HG02884 (cell line): ENCODE results near the gene NGLY1.

Source experiments
- ATAC-seq: cut with Tn5 transposase; IDR thresholded peaks from one replicate; pipeline ENCODE4 v1.9.1; 2021; ENCODE audit warnings: mild to moderate bottlenecking, moderate library complexity; ENCODE audit not compliant: unreplicated experiment

NGLY1 gene

DNA sequence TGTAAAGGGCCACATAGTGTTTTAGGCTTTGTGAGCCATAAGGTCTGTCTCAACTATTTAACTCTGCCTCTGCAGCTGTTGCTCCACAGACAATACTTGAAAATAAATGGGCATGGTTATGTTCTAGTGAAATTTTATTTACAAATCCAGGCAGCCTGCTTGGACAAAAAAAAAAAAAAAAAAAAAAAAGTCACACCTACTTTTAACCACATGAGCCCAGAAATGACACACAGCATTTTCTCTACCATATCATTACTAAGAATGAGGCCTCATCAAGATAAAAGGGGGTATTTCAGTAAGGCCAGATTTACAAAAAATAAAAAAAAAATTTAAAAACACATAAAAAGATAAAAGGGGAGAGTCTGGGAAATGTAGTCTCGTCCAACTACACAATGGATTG is 1.7 kb upstream of the NGLY1 start:
- ATAC-seq = no peak

DNA sequence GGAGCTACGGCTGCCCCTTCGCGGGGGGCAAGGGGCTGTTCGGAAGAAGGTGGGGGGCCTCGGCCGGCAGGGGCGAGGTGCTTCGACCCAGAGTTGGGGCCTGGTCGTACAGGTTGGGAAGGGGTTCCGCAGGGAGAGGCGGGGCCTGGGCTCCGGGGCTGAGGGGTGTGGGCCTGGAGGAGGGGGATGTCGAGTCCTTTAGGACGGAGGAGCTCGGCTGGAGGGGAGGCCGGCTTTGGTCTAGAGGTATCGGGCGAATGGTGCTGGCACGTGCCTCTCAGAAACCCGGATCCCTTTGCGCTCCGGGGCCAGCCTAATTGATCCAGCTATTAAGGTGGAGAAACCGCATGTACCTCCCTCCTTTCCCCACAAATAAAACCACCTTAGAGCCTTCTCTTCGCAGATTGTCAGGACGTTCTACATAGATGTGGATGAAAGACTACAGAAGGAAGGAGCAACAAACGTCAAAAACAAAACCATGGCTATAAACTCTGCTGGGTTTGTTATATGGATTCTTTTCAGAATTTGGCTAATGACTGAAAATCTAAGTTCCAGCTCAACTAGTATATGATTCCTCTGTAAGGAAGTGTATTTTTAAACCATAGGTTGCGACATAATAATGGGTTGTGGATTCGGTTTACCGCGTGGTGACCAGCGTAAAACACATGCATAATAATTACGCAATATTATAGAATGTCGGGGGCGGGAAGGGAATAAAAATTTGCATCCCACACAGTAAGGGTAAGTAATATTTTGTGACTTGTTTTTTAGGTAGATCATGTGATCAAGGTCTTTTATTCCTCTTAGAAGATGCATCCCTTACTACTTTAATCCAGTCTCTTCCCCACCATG is 644 bp upstream of the NGLY1 start:
- ATAC-seq = peak; percentile 28

DNA sequence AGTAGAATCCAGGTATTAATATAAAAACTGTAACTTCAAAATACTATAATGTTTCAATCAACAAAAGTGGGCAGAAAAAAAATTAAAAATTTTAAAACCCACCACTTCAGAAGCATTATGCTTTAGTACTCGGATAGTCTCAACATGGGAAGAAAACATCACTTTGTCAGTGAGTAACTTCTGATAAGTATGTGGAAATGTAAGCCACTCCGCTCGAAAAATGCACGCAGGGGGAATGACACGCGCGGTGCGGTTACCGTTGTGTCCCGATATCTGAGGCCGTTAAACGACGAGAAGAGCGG is 656 bp downstream of the NGLY1 start:
- no peak for ATAC-seq

GRCh38 chr3:25781758-25782594 is 1.3 kb downstream of the NGLY1 start:
- peak; percentile 56 for ATAC-seq

- ATAC-seq = no peak
Measured at GRCh38 chr3:25781145-25781757, 2.0 kb downstream of the NGLY1 start.

DNA sequence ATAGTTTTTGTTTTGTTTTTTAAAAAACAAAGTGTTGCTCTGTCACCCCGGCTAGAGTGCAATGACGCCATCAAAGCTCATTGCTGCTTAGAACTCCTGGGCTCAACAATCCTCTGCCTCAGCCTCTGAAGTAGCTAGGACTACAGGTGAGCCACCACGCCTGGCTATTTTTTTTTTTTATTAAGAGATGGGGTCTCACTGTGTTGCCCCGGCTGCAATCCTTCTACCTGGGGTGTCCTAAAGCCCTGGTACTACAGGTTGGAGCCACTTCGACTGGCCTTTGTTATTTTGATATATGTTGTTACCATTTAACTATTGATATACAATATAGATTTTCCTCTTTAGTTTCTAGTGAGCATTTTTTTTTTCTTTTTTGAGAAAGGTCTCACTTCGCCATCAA is 2.6 kb downstream of the NGLY1 start:
- ATAC-seq = no peak

DNA sequence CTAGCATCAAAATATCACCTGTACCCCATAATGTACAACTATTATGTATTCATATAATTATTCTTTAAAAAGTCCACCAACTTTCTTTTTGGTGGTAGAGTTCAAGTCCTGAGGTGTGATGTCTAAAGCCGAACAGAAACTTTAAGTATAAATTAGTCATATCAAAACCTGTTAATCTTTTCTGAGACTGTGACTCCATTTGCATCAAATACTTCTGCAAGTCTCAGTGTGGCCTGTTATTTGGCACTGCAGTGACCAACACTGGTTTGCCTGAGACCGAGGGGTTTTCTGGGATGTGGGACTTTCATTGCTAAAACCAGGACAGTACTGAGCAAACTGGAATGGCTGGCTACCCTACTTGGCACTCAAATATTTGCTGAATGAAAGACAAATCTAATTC is 7.3 kb downstream of the NGLY1 start:
- no peak for ATAC-seq

DNA sequence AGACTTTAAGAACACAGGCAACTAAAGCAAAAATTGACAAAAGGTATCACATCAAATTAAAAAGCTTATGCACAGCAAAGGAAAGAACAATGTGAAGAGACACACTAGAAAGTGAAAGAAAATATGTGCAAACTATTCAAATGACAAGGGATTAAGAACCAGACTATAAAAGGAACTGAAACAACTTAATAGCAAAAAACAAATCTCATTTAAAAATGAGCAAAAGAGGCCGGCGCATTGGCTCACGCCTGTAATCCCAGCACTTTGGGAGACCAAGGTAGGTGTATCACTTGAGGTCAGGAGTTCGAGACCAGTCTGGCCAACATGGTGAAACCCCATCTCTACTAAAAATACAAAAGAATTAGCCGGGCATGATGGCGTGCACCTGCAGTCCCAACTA is 14.4 kb downstream of the NGLY1 start:
- peak; percentile 81 for ATAC-seq

DNA sequence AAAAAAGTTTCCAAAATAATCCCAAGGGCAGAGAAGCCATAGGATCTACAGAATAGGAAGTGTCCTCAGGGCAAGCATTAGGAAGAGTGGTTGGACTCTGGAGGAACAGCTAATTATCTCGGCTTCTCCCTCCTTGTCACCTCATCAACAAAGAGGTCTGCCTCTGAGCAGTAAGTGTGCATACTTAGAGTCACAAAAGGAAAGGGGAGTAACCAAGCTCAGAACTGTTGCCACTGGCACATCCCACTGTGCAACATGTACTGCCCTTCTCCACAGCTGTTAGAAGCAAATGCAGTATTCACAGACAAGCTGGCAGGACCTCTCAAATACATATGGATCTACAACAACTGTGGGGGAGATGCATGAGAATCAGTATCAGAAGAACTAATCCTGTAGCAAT is 31.5 kb downstream of the NGLY1 start:
- no peak for ATAC-seq

DNA sequence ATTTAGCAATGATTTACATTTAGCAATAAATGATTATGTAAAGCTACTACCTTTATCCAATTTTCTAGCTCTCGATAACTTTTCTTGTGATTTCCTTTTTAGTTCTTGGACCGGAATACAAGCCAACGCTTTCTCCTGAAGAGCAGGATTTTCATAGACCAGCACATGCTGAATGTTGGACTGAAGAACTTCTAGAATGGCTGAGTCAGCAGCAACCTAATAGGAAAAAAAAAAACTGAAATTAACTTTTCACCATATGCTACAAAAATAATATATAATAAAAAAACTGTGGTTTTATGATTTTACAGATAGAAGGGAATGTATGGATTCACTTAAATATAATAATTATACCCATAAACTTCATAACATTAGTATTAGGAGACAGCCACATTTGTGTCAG is 32.2 kb downstream of the NGLY1 start:
- no peak for ATAC-seq

DNA sequence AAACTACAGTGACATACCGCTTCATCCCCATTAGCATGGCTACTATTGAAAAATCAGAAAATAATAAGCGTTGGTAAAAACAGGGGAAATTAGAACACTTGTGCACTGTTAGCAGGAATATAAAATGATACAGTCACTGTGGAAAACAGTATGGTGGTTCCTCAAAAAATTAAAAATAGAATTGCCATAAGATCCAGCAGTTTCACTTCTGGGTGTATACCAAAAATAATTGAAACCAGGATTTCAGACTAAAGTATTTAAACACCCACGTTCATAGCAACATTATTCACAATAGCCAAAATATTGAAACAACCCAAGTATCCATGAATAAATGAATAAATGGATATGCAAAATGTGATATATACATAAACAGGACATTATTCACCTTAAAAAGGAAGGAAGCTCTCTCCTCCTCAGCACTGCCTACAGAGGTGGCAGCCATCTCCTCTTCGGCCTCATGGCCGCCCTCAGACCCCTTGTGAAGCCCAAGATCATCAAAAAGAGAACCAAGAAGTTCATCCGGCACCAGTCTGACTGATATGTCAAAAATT is 34.1 kb downstream of the NGLY1 start:
- no peak for ATAC-seq

DNA sequence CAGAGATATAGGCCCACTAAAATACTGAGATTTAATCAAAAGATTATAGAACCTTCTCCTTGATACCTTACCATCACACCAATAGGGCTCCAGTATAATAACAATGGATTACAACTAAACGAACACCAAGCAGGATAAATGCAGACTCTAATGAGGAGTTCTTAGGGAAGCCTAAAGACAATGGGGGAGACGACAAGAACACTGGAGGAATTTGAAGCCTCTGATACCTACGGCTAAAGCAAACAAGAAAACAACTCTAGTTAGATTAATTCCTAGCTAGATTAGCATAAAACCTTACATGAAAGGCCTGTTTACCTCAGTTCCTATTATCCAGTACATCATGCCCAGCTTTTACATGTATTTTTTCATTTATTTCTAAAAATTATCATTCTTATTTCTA is 35.1 kb downstream of the NGLY1 start:
- no peak for ATAC-seq

DNA sequence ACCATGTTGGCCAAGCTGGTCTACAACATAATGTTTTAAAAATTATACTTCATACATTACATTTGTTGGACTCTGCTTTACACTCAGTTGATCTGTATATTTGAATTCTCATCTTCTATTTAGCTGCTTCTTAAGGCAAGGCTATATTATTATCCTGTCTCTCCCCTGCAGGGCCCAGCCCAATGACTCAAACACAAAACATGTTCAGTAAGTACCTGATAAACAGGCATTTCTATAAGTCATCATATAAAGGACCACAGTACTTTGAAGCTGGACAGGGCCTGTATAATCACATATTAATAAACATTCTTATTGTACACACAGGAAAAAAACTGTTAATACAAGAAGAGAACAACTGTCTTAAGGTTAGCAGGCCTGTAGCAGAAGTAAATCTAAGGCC is 36.2 kb downstream of the NGLY1 start:
- no peak for ATAC-seq

DNA sequence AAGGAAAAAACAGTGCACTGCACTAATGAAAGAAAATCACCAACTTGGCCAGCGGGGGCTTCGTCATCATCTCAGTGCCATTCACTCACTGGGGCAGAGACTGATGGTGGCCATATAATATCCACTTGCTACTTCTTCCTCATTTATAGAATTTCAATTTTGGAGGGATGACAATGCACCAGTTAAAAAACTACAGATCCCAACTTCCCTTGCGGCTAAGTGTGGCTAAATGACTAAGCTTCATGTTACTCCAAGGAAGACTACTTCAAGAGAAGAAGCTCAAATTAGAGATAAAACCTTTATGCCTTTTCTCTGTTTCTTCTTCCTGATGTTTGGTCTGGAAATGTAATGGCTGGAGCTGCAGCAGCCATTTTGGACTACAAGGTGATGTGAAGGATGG is 38.8 kb downstream of the NGLY1 start:
- no peak for ATAC-seq

DNA sequence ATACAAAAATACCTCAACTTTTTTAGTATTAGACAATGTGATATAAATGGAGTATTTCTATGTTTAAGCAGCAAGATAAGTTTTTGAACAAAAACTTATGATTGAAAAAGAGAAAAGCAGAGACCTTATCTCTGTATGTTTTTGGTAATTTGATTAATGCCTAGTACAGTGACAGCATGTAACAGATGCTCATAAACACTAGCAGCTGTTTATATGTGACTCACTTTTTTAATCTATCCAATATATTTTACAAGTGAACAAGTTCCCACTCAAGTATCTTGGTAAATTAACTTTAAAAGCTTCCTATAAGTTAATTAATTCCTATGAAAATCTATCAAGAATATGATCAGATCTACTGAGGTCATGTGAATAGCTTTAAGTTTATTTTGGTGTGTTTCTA is 55.1 kb downstream of the NGLY1 start:
- no peak for ATAC-seq

GRCh38 chr3:25727316-25727715 is 55.9 kb downstream of the NGLY1 start:
- no peak for ATAC-seq

GRCh38 chr3:25725810-25726209 is 57.4 kb downstream of the NGLY1 start:
- ATAC-seq = no peak

DNA sequence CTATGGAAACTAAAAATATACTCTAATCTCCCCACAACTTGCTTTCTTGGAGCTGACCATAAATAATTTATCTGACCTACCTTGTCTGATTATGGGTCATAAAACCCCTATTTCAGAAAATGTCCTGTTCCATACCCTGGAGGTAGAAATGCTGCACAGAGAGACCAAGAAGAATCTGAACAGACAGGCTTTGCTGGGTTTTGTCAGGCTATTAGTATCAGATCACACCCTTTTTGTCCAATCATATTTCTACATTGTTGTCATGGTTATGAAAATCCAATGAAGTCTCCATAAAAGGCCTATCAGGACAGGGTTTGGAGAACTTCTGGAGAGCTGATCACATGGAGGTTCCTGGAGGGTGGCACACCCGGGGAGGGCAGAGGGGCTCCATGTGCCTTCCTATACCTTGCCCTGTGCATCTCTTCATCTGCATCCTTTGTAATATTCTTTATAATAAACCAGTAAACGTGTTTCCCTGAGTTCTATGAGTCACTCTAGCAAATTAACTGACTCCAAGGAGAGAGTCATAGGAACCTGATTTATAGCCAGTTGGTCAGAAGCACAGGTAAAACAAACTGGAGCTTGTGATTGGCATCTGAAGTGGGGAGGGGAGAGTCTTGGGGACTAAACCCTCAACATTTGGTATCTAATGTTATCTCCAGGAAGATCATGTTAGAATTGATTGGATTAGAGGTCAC is 58.1 kb downstream of the NGLY1 start:
- no peak for ATAC-seq

GRCh38 chr3:25723802-25724201 is 59.4 kb downstream of the NGLY1 start:
- peak; percentile 72 for ATAC-seq

- ATAC-seq = no peak
Measured at GRCh38 chr3:25719321-25719720, 63.9 kb downstream of the NGLY1 start.

DNA sequence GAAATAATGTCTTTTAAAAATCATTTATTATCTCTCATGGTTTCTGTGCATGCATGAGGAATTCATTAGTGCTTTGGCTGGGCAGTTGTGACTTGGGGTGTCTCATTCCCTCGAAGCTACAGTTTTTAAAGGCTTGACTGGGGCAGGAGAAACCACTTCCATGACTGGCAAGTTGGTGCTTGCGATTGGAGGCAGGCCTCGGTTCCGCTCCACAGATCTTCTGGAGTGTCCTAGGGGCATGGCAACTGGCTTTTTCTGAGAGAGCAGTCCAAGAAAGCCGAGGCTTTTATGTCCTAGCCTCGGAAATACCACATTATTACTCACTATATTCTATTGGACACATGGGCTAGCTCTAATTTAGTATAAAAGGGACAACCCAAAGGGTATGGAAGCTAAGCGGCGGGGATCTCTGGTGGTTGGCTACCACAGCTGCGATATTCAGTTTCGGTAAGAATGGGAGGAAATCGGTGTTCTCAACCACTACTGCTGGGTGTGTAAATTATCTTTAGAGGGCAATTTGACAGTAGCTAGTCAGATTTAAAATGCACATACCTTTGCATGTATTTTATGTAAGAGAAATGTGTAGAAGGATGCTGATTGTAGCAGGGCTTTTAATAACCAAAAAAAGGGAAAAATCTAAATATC is 69.8 kb downstream of the NGLY1 start:
- no peak for ATAC-seq
